Thoracic aorta (tissue), 2 donors: ENCODE results near the gene PYY. TPM values are rescaled to one million over a fixed set of nuclear protein-coding genes. Genes with fewer than 3 reads are reported as not detected.
"Not testable (repeated sequence)": the region's sequence is repeated elsewhere in the genome, so short reads cannot be mapped to it uniquely, and the experiment has no call there.

Experiments
- ATAC-seq: fragments of 150-250 bp; one replicate; pipeline ENCODE4 v1.8.0; 2017; ENCODE audit warnings: low read depth; ENCODE audit not compliant: insufficient number of reproducible peaks, low FRiP score
- DNase-seq: peaks from one replicate; pipeline ENCODE4 v3.0.0-alpha.2; 2020; ENCODE audit warnings: low spot score
- H3K27ac ChIP-seq, 2 donors: fragments of 200-600 bp; sonication (generic); 1 replicate in 1 of 2; 2 replicates in 1 of 2; pipeline ENCODE4 v1.5.1; 2016; ENCODE audit warnings: mild to moderate bottlenecking in 2 of 2, moderate library complexity in 2 of 2
- H3K27me3 ChIP-seq: fragments of 200-600 bp; sonication (generic); replicated peaks from 2 replicates; pipeline ENCODE4 v1.6.0; 2016; ENCODE audit warnings: mild to moderate bottlenecking; ENCODE audit not compliant: insufficient read depth
- H3K36me3 ChIP-seq: fragments of 200-600 bp; sonication (generic); one replicate; pipeline ENCODE4 v1.5.1; 2016
- H3K4me1 ChIP-seq, 2 donors: fragments of 200-600 bp; sonication (generic); 1 replicate in 1 of 2; 2 replicates in 1 of 2; pipeline versions ENCODE4 v1.5.1 to v1.6.0; 2016; ENCODE audit warnings: low read depth in 2 of 2, mild to moderate bottlenecking in 1 of 2; ENCODE audit not compliant: control insufficient read depth in 1 of 2
- H3K4me3 ChIP-seq: fragments of 200-600 bp; sonication (generic); 2 replicates; pipeline ENCODE4 v1.5.1; 2016; ENCODE audit warnings: mild to moderate bottlenecking
- H3K9me3 ChIP-seq: fragments of 200-600 bp; sonication (generic); 2 replicates; pipeline ENCODE4 v1.5.1; 2016
- CTCF ChIP-seq: fragments of 200-600 bp; sonication (generic); IDR thresholded peaks from one replicate; pipeline ENCODE4 v1.5.1; 2019; ENCODE audit warnings: antibody characterized with exemption
- total RNA-seq, 2 donors: library from RNA; depleted of rRNA; stranded (reverse); fragments of >200 nt; gene quantifications; one replicate each; pipeline versions ENCODE4 v1.1.0 to v1.2.3, GENCODE V29; 2016

The PYY gene
- total RNA-seq, 2 donors from 2014 or later: not detected

DNA sequence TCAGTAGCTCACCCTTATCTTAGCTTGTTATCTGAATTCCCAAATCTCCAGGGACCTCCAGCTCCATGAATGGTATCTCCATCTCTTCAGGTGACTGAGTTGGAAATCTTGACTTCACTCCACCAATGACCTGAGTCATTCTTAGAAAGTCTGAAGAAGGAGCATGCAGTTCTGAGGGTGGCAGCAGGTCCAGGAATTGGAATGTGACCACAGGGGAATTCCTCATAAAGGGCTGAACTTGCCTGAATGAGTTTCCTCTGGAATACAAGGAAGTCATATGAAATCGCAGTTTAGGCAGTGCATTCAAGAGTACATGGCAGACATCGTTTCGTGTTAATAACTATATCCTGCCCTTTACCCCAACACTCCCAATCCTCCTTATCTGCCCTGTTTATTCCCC lies 12.5 kb upstream of the PYY start:
- no peaks in the 10 kb centered on the region for H3K9me3 ChIP-seq
- no peak for TF ChIP-seq CTCF

GRCh38 chr17:43962479-43962878 lies 8.7 kb upstream of the PYY start:
- no peak overlapping the region for H3K4me3 ChIP-seq

More for the DNA sequence above, 12.5 kb upstream of the PYY start:
- Histone ChIP-seq H3K4me1 (no peaks in the 10 kb centered on the region), H3K4me3 (no peak overlapping the region), H3K27ac (no peak overlapping the region), H3K36me3 (no peaks in the 10 kb centered on the region), H3K27me3 (no peaks in the 10 kb centered on the region)
- no peak for ATAC-seq
- DNase-seq: no peak

GRCh38 chr17:43961954-43962353 lies 8.2 kb upstream of the PYY start:
- H3K36me3 ChIP-seq: no peaks in the 10 kb centered on the region
- H3K4me3 ChIP-seq: no peak overlapping the region
- H3K9me3 ChIP-seq: no peaks in the 10 kb centered on the region
- DNase-seq: no peak
- TF ChIP-seq CTCF: no peak
- ATAC-seq: no peak
- no peaks in the 10 kb centered on the region for H3K27me3 ChIP-seq
- no peaks in the 10 kb centered on the region for H3K4me1 ChIP-seq
- H3K27ac ChIP-seq: no peak overlapping the region

More at GRCh38 chr17:43962479-43962878, 8.7 kb upstream of the PYY start:
- Histone ChIP-seq H3K9me3 (no peaks in the 10 kb centered on the region), H3K27ac (no peak overlapping the region), H3K27me3 (no peaks in the 10 kb centered on the region), H3K4me1 (no peaks in the 10 kb centered on the region), H3K36me3 (no peaks in the 10 kb centered on the region)
- DNase-seq (no peak), ATAC-seq (no peak)
- TF ChIP-seq CTCF: no peak

DNA sequence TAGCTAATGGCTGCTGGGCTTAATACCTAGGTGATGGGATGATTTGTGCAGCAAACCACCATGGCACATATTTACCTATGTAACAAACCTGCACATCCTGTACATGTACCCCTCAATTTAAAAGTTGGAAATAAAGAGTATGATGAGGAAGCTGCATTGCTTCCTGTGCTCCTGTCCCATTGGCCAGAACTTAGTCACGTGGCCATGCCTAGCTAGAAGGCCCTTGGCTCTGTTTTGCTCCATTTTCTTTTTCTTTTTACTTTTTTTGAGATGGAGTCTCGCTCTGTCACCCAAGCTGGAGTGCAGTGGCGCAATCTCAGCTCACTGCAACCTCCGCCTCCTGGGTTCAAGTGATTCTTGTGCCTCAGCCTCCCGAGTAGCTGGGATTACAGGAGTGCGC lies 7.6 kb upstream of the PYY start:
- H3K4me1 ChIP-seq, DNase-seq, H3K36me3 ChIP-seq, H3K27ac ChIP-seq, H3K9me3 ChIP-seq, ATAC-seq, H3K4me3 ChIP-seq, H3K27me3 ChIP-seq: not testable (repeated sequence)

DNA sequence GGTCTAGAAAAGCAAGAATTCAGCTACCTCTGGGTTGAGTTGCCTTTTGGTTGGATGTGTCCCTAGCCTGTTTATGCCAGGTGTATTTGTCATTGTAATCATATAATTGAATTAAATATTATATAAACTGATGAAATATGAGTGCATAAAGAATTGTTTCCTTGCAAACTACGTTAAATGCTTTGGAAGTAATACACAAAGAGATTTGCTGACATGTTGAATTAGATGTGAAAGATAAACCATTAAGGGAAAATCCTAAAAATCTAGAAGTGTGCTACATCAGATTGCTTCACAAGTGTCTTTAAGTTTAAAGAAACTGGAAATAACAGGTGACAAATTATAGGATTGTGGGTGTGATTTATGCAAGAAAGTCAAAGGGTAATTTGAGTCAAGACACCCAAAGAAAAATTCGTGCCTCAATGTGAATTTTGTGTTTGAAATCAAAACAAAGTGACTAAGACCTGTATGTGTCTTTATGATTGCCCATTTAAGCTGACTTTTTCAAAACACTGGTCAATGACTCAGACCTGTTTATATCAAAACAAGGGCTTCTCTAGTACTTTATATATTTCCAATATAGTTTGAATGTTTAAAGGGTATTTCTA lies 5.1 kb upstream of the PYY start:
- Histone ChIP-seq H3K4me1 (no peaks in the 10 kb centered on the region), H3K27me3 (peaks cover 3% of the 10 kb centered on the region), H3K4me3 (no peak overlapping the region), H3K9me3 (no peaks in the 10 kb centered on the region), H3K27ac (no peak overlapping the region), H3K36me3 (no peaks in the 10 kb centered on the region)
- ATAC-seq: no peak
- no peak for DNase-seq
- TF ChIP-seq CTCF: no peak

GRCh38 chr17:43956222-43956621 lies 2.5 kb upstream of the PYY start:
- no peak overlapping the region for H3K27ac ChIP-seq
- no peak for TF ChIP-seq CTCF
- DNase-seq: no peak
- H3K9me3 ChIP-seq: no peaks in the 10 kb centered on the region
- no peaks in the 10 kb centered on the region for H3K36me3 ChIP-seq
- no peak overlapping the region for H3K4me3 ChIP-seq
- peaks cover 15% of the 10 kb centered on the region for H3K27me3 ChIP-seq
- peaks cover 3 to 6% of the 10 kb centered on the region in 2 donors for H3K4me1 ChIP-seq
- no peak for ATAC-seq
